Measurements from ENCODE around the gene PCK1. TPM values are rescaled to one million over a fixed set of nuclear protein-coding genes. Genes with fewer than 3 reads are reported as not detected.

The PCK1 gene
- total RNA-seq, 1 experiment from 2014 or later: 0.17 TPM

GRCh38 chr20:57609086-57609841 lies 48.4 kb downstream of the PCK1 start:
- Mint-ChIP-seq H3K27me3 (ENCODE audit: low read depth) (no peaks in the 10 kb centered on the region), H3K27ac (no peak overlapping the region), H3K4me3 (no peak overlapping the region), H3K9me3 (no peaks in the 10 kb centered on the region), H3K36me3 (no peaks in the 10 kb centered on the region), H3K4me1 (peaks cover 7% of the 10 kb centered on the region; the same call in 1 of the 2 replicates)
- ChIA-PET POLR2A (no interaction called here), CTCF (interaction anchor here (0.7 to 5.8 kb wide), 8 partner anchors 10 to 478 kb away, joined by 3 to 37 read pairs (median 4); partner anchors contain the start of gene ZBP1)
- no peak for DNase-seq (ENCODE audit: low spot score)
- no peak; the same call in 1 of the 2 replicates for ATAC-seq
- TF ChIP-seq ZNF671 (CRISPR knock-in tag; IDR thresholded peaks at IDR 0.05) (no peak), ZNF317 (CRISPR knock-in tag; IDR thresholded peaks at IDR 0.05; ENCODE audit: borderline replicate concordance, low read depth) (no peak), ATF3 (CRISPR knock-in tag; conservative IDR thresholded peaks at IDR 0.05) (no peak), SP1 (CRISPR knock-in tag; conservative IDR thresholded peaks at IDR 0.05) (no peak), STAT6 (CRISPR knock-in tag; conservative IDR thresholded peaks at IDR 0.05; ENCODE audit: low read depth) (no peak), E2F1 (CRISPR knock-in tag; IDR thresholded peaks at IDR 0.05) (no peak), MYBL2 (CRISPR knock-in tag; IDR thresholded peaks at IDR 0.05) (no peak), ZBTB43 (CRISPR knock-in tag; IDR thresholded peaks at IDR 0.05) (no peak), USF2 (CRISPR knock-in tag; IDR thresholded peaks at IDR 0.05) (no peak), IRF2 (CRISPR knock-in tag; IDR thresholded peaks at IDR 0.05; ENCODE audit: borderline replicate concordance, low read depth) (no peak), MXD4 (CRISPR knock-in tag; IDR thresholded peaks at IDR 0.05; ENCODE audit: borderline replicate concordance) (no peak), OVOL2 (CRISPR knock-in tag; IDR thresholded peaks at IDR 0.05; ENCODE audit: borderline replicate concordance) (no peak), TP53 (CRISPR knock-in tag; IDR thresholded peaks at IDR 0.05) (no peak)

- peaks cover 7% of the 10 kb centered on the region; the same call in 1 of the 2 replicates for H3K4me1 Mint-ChIP-seq
- ATAC-seq (peak; percentile 32; the same call in 1 of the 2 replicates), DNase-seq (ENCODE audit: low spot score) (no peak)
- no peak overlapping the region for H3K4me3 Mint-ChIP-seq
- CTCF ChIA-PET: interaction anchor here (0.7 to 5.8 kb wide), 8 partner anchors 9 to 477 kb away, joined by 3 to 37 read pairs (median 4); partner anchors contain the start of gene ZBP1
- no peaks in the 10 kb centered on the region for H3K27me3 Mint-ChIP-seq (ENCODE audit: low read depth)
- H3K27ac Mint-ChIP-seq: no peak overlapping the region
- TF ChIP-seq PREB (CRISPR knock-in tag; IDR thresholded peaks at IDR 0.05; ENCODE audit: borderline replicate concordance) (no peak), ATF6 (CRISPR knock-in tag; IDR thresholded peaks at IDR 0.05) (no peak), ZNF671 (CRISPR knock-in tag; IDR thresholded peaks at IDR 0.05) (no peak), JUN (CRISPR knock-in tag; IDR thresholded peaks at IDR 0.05) (no peak), IRF1 (CRISPR knock-in tag; IDR thresholded peaks at IDR 0.05) (no peak), MLX (CRISPR knock-in tag; IDR thresholded peaks at IDR 0.05) (no peak), FOXJ3 (CRISPR knock-in tag; IDR thresholded peaks at IDR 0.05; ENCODE audit: borderline replicate concordance) (no peak), E2F4 (CRISPR knock-in tag; IDR thresholded peaks at IDR 0.05; ENCODE audit: borderline replicate concordance, low read depth) (no peak)
- no peaks in the 10 kb centered on the region for H3K9me3 Mint-ChIP-seq
- H3K36me3 Mint-ChIP-seq: no peaks in the 10 kb centered on the region
- POLR2A ChIA-PET: no interaction called here
Observed at GRCh38 chr20:57609842-57610167, 48.9 kb downstream of the PCK1 start.

Measured in WTC11 (cell line).